IPS-18a (cell line): Measurements from ENCODE around the gene DNMT1.

Experiments used
- H3K27ac ChIP-seq: one replicate; pipeline ENCODE4 v1.5.1; 2013; ENCODE audit warnings: low read length
- H3K27me3 ChIP-seq: one replicate; pipeline ENCODE4 v1.6.1; 2013; ENCODE audit warnings: mild to moderate bottlenecking, low read length; ENCODE audit not compliant: control insufficient read depth, insufficient read depth
- H3K36me3 ChIP-seq: one replicate; pipeline ENCODE4 v1.6.1; 2013; ENCODE audit warnings: low read depth, low read length; ENCODE audit not compliant: control insufficient read depth
- H3K4me1 ChIP-seq: one replicate; pipeline ENCODE4 v1.6.1; 2013; ENCODE audit warnings: low read depth, low read length; ENCODE audit not compliant: control insufficient read depth
- H3K4me3 ChIP-seq: one replicate; pipeline ENCODE4 v1.5.1; 2013; ENCODE audit warnings: low read length
- H3K9ac ChIP-seq: one replicate; pipeline ENCODE4 v1.6.1; 2013; ENCODE audit warnings: mild to moderate bottlenecking, low read length, moderate library complexity
- H3K9me3 ChIP-seq: one replicate; pipeline ENCODE4 v1.6.1; 2013; ENCODE audit warnings: low read depth, low read length; ENCODE audit not compliant: control insufficient read depth

The DNMT1 gene

DNA sequence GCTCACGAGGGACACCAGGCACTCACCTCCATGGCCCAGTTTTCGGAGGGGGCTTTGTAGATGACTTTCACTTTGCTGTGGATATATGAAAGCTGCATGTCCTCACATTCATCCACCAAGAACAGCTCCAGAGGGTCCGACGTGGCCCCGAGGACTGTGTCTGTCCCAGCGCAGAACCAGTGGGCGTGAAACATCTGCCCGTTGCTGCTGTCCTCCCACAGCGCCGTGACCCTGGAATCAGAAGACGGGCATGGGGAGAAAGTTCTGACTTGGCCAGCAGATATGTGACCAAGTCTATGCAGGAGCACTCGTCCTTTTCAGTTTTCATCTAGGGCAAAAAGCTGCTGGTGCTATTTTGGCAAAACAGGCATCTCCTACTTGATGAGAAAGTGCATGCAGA is 45.3 kb downstream of the DNMT1 start:
- Histone ChIP-seq H3K9ac (no peak overlapping the region), H3K27me3 (no peaks in the 10 kb centered on the region), H3K4me1 (no peaks in the 10 kb centered on the region), H3K9me3 (no peaks in the 10 kb centered on the region), H3K27ac (no peak overlapping the region), H3K36me3 (peaks cover 82% of the 10 kb centered on the region), H3K4me3 (no peak overlapping the region)

DNA sequence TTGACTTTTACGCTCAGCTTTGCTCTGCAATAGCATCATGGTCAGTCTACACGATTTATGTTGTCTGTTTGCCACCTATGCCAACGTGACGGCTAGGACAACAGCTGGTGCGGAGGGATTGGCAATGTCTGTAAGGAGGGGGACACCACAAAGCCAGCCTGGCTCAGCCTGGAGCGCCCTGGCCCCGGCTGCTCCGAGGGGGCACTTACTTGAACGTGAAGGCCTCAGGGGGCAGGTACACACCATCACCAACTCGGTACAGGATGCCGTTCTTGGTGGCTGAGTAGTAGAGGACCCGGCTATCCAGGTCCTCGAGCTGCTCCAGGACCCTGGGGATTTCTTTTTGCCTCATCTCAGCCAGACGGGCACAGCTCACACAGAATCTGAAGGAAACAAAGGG is 48.6 kb downstream of the DNMT1 start:
- Histone ChIP-seq H3K27me3 (no peaks in the 10 kb centered on the region), H3K27ac (no peak overlapping the region), H3K4me3 (no peak overlapping the region), H3K9me3 (no peaks in the 10 kb centered on the region), H3K9ac (no peak overlapping the region), H3K36me3 (peaks cover 85% of the 10 kb centered on the region), H3K4me1 (no peaks in the 10 kb centered on the region)

DNA sequence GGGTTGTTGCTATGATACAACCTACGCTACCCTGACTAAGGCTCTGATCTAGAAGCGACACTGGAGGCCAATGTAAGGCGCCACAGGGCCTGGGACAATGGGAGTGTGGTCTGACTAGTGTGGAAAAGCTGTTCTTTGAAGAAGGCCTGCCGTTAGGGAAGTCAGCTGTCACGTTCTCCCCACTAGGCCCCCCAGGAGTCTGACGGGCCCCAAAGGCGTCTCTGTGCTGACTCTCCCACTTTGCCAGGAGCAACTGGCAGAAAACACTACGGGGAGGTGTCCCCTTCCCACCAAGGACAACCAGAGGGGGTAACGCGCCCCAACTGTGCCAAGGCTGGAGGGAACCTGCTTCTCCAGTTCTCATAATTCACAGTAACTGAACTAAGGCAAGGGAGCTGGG is 49.7 kb downstream of the DNMT1 start:
- H3K9me3 ChIP-seq: no peaks in the 10 kb centered on the region
- H3K36me3 ChIP-seq: peaks cover 85% of the 10 kb centered on the region
- no peaks in the 10 kb centered on the region for H3K27me3 ChIP-seq
- H3K9ac ChIP-seq: no peak overlapping the region
- no peak overlapping the region for H3K27ac ChIP-seq
- H3K4me3 ChIP-seq: no peak overlapping the region
- no peaks in the 10 kb centered on the region for H3K4me1 ChIP-seq

DNA sequence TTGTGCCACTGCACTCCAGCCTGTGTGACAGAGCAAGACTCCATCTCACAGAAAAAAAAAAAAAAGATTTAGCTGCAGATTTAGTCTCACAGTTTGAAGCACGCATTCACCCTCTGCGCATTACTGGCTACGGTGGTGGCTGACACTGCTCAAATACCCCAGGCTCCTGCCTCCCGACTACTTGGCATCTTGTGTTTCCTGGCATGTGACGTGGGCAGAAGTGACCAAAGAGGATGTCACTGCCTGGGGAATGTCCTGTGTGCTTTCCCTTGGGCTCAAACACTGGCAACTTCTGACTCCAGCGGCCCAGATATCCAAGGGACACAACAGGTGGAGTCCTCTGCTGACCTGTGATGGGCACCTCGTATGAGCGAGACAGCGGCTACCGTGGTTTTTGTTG is 50.4 kb downstream of the DNMT1 start:
- no peaks in the 10 kb centered on the region for H3K9me3 ChIP-seq
- no peaks in the 10 kb centered on the region for H3K4me1 ChIP-seq
- H3K9ac ChIP-seq: no peak overlapping the region
- H3K27me3 ChIP-seq: no peaks in the 10 kb centered on the region
- no peak overlapping the region for H3K4me3 ChIP-seq
- peaks cover 85% of the 10 kb centered on the region for H3K36me3 ChIP-seq
- no peak overlapping the region for H3K27ac ChIP-seq

DNA sequence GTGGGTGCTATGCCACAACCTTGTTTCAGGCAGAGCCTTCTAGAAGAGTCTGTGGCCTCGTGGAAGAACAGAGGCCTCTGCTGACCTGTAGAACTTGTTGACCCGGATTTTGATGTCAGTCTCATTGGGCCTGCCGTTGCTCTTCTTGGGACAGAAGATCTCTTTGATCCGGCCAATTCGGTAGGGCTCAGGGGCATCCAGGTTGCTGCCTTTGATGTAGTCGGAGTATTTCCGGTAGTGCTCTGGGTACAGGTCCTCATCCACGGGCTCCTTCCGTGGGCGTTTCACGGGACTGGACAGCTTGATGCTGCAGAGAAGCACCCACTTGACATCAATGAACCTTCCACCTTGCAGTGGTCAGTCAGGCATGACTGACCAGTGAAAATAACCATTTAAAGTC is 51.1 kb downstream of the DNMT1 start:
- Histone ChIP-seq H3K4me1 (no peaks in the 10 kb centered on the region), H3K27me3 (no peaks in the 10 kb centered on the region), H3K36me3 (peaks cover 87% of the 10 kb centered on the region), H3K9me3 (no peaks in the 10 kb centered on the region), H3K27ac (no peak overlapping the region), H3K9ac (no peak overlapping the region), H3K4me3 (no peak overlapping the region)

DNA sequence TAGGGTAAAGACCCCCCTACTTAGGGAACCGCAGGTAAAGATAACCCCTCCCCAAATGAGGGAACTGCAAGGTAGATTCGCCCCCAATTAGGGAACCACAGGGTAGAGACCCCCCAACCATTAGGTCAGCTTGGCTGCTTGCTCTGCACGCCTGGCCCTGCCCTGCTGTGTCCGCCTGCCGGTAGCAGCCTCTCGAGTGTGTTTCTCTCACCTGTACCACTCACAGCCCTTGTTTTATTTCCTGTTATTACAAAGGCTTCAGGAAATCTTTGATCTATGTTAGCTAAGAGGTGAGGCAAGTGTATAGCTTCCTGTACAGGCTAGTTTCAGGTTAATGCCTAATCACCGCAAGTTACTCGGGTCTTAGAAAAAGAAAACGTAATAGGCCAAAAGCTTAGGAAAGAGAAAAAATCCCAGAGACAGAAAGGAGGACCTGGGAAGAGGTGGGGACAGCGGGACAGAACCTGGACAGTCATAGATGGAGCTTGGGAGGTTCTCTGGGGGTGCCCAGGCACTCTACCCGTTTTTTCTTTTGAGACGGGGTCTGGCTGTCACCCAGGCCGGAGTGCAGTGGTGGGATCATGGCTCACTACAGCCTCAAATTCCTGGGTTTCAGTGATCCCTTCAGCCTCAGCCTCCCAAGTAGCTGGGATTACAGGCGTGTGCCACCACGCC is 51.9 kb downstream of the DNMT1 start:
- H3K9ac ChIP-seq: no peak overlapping the region
- no peak overlapping the region for H3K4me3 ChIP-seq
- no peaks in the 10 kb centered on the region for H3K4me1 ChIP-seq
- no peaks in the 10 kb centered on the region for H3K9me3 ChIP-seq
- H3K36me3 ChIP-seq: peaks cover 90% of the 10 kb centered on the region
- no peak overlapping the region for H3K27ac ChIP-seq
- H3K27me3 ChIP-seq: no peaks in the 10 kb centered on the region

DNA sequence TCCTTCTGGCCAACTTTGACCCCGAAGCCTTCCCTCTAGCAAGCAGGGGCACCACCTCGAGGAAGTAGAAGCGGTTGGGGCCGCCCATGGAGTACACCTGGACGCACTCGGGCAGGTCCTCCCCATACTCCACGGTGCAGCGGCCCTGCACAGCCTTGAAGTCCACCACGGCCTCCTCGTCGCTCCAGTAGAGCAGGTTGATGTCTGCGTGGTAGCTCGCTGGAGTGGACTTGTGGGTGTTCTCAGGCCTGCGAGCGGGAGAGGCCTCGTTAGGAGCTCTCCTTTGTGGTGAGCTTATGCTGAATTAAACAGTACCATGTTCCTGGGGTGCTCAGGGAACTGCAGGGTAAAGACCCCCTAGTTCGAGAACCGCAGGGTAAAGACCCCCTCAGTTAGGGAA is 52.8 kb downstream of the DNMT1 start:
- Histone ChIP-seq H3K4me3 (no peak overlapping the region), H3K27ac (no peak overlapping the region), H3K36me3 (peaks cover 99% of the 10 kb centered on the region), H3K9ac (no peak overlapping the region), H3K4me1 (no peaks in the 10 kb centered on the region), H3K27me3 (no peaks in the 10 kb centered on the region), H3K9me3 (no peaks in the 10 kb centered on the region)

DNA sequence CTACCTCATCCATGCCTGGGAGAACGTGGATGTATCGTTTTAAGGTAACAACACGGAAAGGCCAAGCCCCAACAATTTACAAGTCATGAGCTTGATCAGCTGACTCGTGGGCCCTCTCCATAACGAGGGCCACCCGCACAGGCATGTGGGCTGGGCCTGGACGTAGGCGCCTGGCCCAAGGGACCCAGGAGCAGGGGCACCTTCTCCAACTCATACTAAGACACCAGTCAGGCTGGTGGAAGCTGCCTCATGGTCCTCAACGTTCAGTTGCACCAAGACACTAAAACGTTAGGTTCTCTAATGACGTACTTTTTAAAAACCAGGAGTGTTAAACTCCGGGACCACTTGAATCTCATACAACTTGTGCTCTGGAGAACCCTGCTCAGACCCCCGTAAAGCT is 53.3 kb downstream of the DNMT1 start:
- Histone ChIP-seq H3K9ac (no peak overlapping the region), H3K36me3 (peaks cover 97% of the 10 kb centered on the region), H3K9me3 (no peaks in the 10 kb centered on the region), H3K27ac (no peak overlapping the region), H3K4me3 (no peak overlapping the region), H3K27me3 (no peaks in the 10 kb centered on the region), H3K4me1 (no peaks in the 10 kb centered on the region)

DNA sequence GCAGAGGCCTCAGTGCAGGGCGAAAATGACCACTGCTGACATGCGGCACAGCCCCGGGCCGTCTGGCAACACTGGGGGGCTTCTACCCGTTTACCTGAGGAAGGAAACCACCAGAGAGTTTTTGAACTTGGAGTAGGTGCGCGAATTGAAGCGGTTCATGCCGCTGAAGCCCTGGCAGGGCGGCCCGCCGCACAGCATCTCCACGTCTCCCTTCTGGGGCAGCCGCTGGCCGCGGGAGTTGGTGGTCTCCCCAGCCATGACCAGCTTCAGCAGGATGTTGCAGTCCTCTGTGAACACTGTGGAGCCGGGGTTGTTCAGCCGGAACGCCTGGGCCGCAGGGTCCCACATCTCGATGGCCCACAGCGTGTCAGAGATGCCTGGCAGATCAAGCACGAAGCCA is 54.8 kb downstream of the DNMT1 start:
- H3K36me3 ChIP-seq: peaks cover 93% of the 10 kb centered on the region

DNA sequence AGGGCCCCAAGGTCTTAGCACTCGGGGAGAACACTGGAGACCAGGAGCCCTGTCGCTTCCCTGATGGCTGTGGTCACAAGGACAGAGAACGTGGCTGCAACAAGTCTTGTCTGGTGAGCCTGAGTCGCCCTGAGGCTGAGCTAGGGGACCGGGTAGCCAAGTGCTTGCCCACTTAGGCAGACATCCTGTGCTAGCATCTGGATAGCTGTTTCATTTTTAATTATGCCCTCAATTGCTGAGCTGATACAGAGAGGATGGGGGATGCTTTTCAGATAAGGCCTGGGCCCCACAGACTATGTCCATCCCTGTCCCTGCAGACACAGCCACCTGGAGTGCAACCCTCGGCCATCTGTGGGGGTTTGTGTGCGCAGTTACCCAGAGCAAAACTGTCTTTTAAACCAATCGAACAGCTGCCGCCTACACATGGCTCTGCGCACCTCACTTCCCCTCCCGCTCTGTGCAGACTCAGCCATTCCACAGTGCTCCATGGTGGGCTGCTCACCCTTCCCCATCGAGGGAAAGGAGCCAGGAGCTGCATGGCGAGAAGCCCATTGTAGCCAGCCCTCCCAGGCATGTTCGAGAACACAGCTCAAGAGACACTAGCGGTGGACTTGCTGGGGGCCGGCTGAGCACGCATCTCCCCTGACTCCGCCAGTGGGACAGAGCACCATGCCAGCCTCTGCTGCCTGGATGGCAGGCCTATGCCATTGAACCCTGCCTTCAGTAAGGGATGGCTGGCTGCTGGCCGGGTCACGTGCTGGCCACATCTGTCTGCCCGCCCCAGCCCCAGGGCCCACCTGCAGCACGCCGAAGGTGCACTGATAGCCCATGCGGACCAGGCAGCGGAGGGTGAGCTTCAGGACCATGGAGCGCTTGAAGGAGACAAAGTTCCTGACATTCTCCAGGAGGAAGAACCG is 55.6 kb downstream of the DNMT1 start:
- H3K27ac ChIP-seq: no peak overlapping the region
- H3K27me3 ChIP-seq: no peaks in the 10 kb centered on the region
- no peaks in the 10 kb centered on the region for H3K9me3 ChIP-seq
- H3K4me1 ChIP-seq: no peaks in the 10 kb centered on the region
- H3K9ac ChIP-seq: no peak overlapping the region
- H3K36me3 ChIP-seq: peaks cover 89% of the 10 kb centered on the region
- H3K4me3 ChIP-seq: no peak overlapping the region

More for the DNA sequence above, 54.8 kb downstream of the DNMT1 start:
- Histone ChIP-seq H3K27me3 (no peaks in the 10 kb centered on the region), H3K9me3 (no peaks in the 10 kb centered on the region), H3K27ac (no peak overlapping the region), H3K9ac (no peak overlapping the region), H3K4me1 (no peaks in the 10 kb centered on the region), H3K4me3 (no peak overlapping the region)

DNA sequence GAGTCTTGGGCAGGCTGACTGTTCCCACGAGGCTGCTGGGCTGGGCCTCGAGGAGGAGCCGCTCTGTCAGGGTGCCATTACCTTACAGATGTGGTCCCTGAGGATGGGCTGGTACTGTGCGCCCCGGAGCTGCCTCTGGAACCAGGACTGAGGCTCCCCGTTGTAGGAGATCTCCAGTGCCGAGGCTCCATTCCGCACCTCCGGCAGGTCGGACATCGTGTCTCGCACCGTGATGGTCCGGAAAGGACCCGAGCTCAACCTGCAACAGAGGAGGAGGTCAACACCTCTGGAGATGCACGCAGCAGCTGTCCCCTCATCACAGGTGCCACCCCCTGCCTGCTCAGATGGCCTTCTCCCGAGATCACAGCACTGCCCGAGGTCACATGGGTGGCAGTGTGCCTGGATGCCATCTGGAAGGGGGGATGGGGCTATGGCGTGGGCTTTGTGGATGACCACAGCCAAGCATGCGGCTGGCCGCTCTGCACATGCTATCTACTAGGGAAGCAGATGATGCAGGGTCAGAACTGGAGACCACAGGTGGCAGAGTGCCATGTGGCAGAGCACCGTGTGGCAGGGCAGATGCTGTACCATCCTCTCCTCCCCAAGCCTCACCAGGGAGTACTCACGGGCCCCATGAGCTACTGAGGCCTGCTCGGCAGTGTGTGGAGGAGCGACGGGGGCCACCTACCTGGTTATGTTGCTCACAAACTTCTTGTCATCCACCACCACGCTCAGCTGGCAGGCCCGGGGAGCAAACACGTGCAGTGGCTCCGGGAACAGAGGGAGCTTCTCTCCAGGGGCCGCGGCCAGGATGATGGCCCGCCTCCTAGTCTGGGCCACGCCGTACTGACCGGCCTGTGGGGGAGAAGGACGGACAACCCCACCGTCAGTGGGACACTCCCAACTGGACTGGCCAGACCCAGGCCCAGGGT is 56.7 kb downstream of the DNMT1 start:
- Histone ChIP-seq H3K9me3 (no peaks in the 10 kb centered on the region), H3K4me1 (no peaks in the 10 kb centered on the region), H3K9ac (no peak overlapping the region), H3K27ac (no peak overlapping the region), H3K36me3 (peaks cover 90% of the 10 kb centered on the region), H3K27me3 (no peaks in the 10 kb centered on the region), H3K4me3 (no peak overlapping the region)
